ENCODE results near the gene CXXC5.

DNA sequence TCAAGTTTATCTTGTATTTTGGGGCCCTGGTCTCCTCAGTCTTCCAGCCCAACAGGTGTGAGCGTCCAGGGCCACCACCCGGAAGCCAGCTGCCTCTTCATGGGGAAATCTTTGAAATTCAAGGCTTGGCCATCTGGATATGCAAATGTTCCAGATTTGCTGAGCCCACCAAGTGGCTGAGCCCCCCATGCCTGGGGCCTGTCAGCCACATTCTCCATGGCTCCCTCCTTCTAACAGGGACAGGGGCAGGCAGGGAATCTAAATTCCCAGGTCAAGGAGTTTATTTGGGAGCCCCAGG is 14.2 kb upstream of the CXXC5 start:
- TF ChIP-seq TCF7 (CRISPR knock-in tag; IDR thresholded peaks at IDR 0.05; ENCODE audit: low read depth) (no peak), TEAD4 (CRISPR knock-in tag; IDR thresholded peaks at IDR 0.05) (no peak), ESRRA (CRISPR knock-in tag; IDR thresholded peaks at IDR 0.05; ENCODE audit: borderline replicate concordance) (no peak), CREB1 (CRISPR knock-in tag; IDR thresholded peaks at IDR 0.05) (no peak), NR2C2 (CRISPR knock-in tag; IDR thresholded peaks at IDR 0.05) (no peak), ELF4 (CRISPR knock-in tag; IDR thresholded peaks at IDR 0.05; ENCODE audit: low read depth) (no peak)
- TF ChIP-seq, protein P1, sequence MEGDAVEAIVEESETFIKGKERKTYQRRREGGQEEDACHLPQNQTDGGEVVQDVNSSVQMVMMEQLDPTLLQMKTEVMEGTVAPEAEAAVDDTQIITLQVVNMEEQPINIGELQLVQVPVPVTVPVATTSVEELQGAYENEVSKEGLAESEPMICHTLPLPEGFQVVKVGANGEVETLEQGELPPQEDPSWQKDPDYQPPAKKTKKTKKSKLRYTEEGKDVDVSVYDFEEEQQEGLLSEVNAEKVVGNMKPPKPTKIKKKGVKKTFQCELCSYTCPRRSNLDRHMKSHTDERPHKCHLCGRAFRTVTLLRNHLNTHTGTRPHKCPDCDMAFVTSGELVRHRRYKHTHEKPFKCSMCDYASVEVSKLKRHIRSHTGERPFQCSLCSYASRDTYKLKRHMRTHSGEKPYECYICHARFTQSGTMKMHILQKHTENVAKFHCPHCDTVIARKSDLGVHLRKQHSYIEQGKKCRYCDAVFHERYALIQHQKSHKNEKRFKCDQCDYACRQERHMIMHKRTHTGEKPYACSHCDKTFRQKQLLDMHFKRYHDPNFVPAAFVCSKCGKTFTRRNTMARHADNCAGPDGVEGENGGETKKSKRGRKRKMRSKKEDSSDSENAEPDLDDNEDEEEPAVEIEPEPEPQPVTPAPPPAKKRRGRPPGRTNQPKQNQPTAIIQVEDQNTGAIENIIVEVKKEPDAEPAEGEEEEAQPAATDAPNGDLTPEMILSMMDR (IDR thresholded peaks at IDR 0.05), result no peak
- TF ChIP-seq, protein P2, sequence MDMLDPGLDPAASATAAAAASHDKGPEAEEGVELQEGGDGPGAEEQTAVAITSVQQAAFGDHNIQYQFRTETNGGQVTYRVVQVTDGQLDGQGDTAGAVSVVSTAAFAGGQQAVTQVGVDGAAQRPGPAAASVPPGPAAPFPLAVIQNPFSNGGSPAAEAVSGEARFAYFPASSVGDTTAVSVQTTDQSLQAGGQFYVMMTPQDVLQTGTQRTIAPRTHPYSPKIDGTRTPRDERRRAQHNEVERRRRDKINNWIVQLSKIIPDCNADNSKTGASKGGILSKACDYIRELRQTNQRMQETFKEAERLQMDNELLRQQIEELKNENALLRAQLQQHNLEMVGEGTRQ (CRISPR knock-in tag; IDR thresholded peaks at IDR 0.05), result no peak
